Retinal pigment epithelial cell (primary cell): ENCODE data around the gene PIAS2.

Source experiments
- DNase-seq: peaks from one replicate; pipeline ENCODE4 v3.0.0-alpha.2; 2010; ENCODE audit warnings: low read depth
- H3K4me3 ChIP-seq: 2 replicates; pipeline ENCODE4 v1.5.1; 2011; ENCODE audit warnings: mild to moderate bottlenecking, low read length, control low read depth, moderate library complexity
- TF ChIP-seq, protein P1 (sequence below): conservative IDR thresholded peaks from 2 replicates; pipeline ENCODE4 v1.5.1; 2011; ENCODE audit warnings: low read depth, low read length, control low read depth, inconsistent platforms

Gene PIAS2

DNA sequence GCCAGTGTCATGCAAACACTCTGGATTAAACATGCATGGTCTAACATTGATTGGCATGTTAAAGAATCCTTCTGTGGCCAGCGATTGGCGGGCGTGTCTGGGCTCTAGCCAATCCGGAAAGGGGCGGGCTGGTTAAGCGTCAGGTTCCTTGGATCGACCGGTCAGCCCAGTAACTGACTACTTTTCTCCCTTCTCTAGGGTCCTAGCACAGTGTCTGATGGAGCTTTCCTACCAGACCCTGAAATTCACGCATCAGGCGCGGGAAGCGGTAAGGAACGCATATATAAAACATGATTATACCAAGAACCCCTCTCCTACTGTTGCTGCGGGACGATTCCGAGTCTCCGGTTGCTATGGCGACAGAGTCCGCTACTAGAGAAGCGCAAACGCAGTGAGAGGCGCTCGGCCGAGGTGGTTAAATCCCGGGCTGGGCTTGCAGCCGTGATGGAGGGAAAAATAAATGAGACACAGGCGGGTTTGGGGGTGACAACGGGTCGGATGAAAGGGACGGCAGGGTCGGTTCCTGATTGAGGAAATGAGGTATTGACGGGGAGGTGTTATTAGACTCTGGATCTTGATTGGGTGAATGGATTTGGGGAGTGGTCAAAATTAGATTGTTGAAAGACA, 29.5 kb upstream of the PIAS2 start:
- TF ChIP-seq, protein P1, sequence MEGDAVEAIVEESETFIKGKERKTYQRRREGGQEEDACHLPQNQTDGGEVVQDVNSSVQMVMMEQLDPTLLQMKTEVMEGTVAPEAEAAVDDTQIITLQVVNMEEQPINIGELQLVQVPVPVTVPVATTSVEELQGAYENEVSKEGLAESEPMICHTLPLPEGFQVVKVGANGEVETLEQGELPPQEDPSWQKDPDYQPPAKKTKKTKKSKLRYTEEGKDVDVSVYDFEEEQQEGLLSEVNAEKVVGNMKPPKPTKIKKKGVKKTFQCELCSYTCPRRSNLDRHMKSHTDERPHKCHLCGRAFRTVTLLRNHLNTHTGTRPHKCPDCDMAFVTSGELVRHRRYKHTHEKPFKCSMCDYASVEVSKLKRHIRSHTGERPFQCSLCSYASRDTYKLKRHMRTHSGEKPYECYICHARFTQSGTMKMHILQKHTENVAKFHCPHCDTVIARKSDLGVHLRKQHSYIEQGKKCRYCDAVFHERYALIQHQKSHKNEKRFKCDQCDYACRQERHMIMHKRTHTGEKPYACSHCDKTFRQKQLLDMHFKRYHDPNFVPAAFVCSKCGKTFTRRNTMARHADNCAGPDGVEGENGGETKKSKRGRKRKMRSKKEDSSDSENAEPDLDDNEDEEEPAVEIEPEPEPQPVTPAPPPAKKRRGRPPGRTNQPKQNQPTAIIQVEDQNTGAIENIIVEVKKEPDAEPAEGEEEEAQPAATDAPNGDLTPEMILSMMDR = no peak
- H3K4me3 ChIP-seq = peak overlapping the region; percentile 94
- peak; percentile 65 for DNase-seq

DNA sequence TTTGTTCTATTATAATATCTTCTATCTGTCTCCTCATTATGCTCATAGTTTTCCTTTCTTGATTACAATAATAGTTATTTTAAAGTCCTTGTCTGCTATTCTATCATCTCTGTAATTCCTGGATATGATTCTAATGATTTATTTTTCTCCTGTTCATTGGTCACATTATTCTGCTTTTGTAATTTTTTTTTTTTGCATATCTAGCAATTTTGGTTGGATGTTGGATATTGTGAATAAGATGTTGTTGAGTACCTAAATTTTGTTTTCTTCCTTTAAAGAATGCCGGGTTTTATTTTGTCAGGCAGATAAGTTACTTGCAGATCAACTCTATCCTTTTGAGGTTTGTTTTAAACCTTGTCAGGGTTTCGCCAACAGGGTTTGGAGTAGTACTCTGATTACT, 25.3 kb upstream of the PIAS2 start:
- H3K4me3 ChIP-seq = no peak overlapping the region
- no peak for DNase-seq
- TF ChIP-seq, protein P1 = no peak

DNA sequence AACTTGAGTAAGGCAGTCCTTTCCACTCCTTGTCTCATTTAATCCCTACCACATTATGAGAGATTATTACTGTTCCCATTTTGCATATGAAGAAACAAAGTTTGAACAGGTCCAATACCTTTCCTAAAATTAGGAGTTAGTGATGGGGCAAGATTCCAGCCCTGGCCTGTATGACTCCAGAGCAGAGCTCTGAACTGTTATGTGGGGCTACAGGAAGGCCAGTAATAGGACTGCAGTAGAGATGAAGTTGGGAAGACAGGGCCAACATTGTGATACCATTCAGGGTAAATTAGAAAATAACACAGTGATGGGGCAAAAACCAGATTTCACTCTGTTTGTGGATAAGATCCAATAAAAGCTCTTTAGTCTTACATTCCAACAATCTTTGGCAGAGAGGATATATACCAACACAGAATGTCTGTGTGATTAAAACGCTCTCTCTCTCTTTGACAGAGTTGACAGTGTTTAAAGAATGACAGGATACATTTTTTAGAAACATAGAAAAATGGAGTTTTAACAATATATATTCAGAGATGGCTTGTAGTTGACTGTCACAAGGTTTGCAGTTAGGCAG, 22.8 kb upstream of the PIAS2 start:
- TF ChIP-seq, protein P1 = no peak
- no peak for DNase-seq
- H3K4me3 ChIP-seq = no peak overlapping the region

DNA sequence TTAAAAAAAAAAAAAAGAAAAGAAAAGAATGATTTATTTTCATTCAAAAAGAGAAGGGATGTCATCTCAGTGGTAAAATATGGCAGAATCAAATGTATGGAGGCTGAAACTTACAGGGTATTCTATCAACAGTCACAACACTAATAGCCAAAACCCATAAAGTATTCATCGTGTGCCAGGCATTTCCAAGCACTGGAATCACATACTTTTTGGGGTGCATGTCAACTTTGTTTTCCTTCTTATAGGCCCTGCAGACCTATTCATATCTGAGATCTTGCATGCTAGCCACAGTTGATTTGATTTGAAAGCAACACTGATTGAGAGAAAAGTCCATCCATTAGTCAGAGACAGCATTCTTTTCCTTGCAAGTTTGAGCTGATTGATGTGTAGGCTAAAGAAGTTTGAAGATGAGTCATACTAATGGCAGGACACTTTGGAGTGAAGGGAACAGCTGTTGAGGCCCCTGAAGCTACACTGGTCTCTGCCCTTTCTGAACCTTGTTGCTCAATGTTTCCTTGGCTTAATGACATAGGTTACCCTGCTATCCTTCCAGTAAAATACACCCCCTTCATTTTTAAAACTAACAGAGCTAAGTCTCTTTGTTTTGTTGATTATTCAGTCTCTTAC, 22.1 kb upstream of the PIAS2 start:
- TF ChIP-seq, protein P1 = no peak
- no peak overlapping the region for H3K4me3 ChIP-seq
- peak; percentile 46 for DNase-seq

DNA sequence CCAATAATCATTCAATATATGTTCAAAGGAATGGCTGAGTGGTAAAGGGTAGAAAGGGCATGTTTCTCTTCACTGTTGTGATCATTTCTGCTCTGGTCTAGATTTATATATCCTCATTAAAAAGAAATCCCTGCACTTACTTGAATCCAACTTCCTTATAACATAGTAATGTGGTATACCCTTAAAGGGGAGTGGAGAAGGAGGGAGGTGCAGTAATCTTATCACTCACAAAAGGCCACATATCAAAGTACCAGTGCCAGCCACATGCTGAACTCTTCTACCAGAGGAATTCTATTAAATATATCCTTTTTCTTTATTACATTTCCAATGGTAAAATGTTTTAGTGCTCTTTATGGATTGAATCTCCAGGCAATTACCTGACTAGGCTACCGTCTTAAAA, 3.3 kb upstream of the PIAS2 start:
- no peak overlapping the region for H3K4me3 ChIP-seq
- no peak for DNase-seq
- TF ChIP-seq, protein P1 = no peak

DNA sequence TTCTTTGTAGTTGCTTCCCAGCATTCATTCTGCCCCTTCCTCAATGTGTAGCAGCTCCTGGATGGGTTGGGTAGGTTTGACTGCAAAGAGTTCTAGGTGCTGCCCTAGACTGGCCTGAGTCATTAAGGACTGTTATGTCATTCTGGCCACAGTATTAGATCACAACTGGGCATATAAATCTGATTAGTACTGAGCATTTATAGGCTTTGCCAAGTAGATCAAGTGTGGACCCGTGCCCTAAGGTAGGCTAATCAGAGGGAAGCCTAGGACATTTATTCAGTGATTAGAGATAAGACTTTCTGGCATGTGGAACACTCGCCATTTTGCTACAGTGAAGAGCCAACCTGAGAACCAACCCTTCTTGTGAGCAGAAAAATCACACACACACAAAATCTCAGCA, 2.8 kb upstream of the PIAS2 start:
- no peak for DNase-seq
- TF ChIP-seq, protein P1 = no peak
- no peak overlapping the region for H3K4me3 ChIP-seq
